ENCODE measurements around the gene TTC28.

TTC28 gene

DNA sequence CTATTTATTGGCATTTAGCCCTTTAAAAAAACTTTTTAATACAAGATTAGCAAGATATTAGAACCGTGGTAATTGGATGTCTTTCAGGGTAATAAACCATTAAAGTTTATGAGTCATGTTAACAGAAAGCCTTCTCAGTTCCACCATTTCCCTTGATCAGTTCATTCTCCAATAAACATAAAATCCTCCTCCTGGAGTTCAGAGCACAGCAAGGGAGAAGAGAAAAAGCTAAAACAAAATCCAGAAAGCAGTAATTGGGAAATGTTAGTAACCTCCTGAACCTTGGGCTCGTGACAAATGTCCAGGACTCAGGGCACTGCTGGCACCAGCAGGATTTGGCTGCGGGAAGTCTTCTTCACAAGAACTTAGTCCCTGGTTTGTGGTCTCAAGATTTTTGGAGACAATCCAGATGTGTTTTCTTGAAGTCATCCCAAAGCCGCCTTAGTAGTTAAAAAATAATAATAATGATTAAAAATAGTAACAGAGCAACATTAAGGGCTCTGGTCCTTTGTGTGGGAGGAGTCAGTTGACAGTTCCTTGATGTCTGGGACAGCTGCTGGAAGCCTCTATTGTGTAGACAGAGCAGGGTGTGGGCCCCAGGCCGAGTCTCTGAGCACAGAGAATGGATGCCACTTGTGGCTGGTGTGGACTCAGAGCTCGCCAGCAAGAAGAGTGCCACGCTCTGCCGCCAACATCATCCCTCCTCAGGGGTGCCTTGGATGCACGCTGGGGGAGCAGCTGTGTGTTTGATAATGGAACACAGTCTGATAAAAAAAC is 717.2 kb downstream of the TTC28 start:
- TF ChIP-seq, protein P1, sequence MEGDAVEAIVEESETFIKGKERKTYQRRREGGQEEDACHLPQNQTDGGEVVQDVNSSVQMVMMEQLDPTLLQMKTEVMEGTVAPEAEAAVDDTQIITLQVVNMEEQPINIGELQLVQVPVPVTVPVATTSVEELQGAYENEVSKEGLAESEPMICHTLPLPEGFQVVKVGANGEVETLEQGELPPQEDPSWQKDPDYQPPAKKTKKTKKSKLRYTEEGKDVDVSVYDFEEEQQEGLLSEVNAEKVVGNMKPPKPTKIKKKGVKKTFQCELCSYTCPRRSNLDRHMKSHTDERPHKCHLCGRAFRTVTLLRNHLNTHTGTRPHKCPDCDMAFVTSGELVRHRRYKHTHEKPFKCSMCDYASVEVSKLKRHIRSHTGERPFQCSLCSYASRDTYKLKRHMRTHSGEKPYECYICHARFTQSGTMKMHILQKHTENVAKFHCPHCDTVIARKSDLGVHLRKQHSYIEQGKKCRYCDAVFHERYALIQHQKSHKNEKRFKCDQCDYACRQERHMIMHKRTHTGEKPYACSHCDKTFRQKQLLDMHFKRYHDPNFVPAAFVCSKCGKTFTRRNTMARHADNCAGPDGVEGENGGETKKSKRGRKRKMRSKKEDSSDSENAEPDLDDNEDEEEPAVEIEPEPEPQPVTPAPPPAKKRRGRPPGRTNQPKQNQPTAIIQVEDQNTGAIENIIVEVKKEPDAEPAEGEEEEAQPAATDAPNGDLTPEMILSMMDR (IDR thresholded peaks at IDR 0.05; ENCODE audit: borderline replicate concordance, insufficient read depth, low read depth, low read length), result no peak
- H3K4me3 ChIP-seq (ENCODE audit: low read depth, low read length), result no peak overlapping the region

DNA sequence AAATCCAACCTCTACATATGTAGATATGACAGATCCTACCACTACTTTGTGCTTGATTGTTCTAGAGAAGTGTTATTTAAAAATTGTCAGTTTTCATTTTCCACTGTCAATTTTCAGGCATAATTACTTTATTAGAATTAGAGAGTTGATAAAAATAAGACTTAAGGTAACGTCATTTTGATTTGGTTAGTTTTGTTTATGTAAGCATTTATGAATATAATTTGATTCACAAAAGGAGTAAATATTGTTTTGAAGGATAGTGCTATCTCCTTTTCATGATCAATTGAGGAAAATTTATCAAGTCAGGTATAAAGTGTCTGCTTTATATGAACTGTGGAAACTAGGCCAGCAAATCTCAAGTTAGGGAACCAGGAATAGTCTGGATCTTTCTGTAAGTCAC is 718.0 kb downstream of the TTC28 start:
- no peak overlapping the region for H3K4me3 ChIP-seq (ENCODE audit: low read depth, low read length)

DNA sequence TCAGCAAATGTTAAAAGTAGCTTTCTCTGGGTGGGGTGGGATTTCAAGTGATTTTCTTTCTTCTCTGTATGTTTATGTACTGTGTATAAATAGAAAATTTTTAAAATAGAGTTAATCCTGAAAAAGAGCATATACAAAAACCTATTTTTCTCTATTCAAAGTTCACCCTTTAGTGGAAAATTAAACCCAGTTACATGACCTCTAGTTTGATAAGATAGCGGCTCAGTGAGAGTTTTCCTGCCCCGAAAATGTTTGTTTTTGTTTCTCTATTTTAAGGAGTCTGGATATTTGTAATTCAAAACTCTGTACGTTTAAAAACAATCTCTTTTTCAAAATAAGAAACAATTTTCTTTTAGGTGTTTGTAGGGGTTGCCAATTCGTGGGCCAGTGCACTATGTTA is 718.5 kb downstream of the TTC28 start:
- H3K4me3 ChIP-seq (ENCODE audit: low read depth, low read length), result no peak overlapping the region
- TF ChIP-seq, protein P1 (IDR thresholded peaks at IDR 0.05; ENCODE audit: borderline replicate concordance, insufficient read depth, low read depth, low read length), result no peak

More for the DNA sequence above, 718.0 kb downstream of the TTC28 start:
- TF ChIP-seq, protein P1 (IDR thresholded peaks at IDR 0.05; ENCODE audit: borderline replicate concordance, insufficient read depth, low read depth, low read length), result no peak

DNA sequence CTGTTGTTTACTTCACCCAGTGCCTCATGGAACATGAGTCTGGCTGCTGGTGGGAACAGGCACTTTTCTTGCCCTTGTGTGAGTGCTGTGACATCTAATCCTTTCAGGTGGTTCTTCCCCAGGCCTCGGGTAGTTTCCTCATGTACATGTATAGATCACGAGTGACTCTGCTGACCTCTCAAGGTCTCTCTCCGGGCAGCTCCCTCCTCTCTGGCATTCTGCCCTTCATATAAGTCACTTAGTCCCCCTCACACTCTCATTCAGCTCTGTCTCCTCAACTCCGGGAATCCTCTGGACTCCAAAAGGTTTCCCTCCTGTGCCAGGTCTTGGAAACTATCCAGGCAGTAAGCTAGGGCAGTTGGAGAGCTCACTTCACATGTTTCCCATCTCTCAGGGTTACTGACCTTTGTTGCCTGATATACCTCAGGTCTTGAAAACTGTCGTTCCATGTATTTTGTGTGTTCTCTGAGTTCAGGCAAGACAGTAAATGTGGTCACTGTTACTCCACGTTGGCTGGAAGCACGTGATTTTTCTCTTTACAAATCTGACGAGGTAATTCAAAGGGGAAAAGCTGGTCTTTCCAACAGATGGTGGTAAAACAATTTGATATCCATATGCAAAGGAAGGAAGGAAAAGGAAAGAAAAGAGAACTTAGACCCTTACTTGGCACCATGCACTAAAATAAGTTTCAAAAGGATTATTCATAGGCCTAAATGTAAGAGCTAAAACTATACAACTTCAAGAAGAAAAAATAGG is 720.1 kb downstream of the TTC28 start:
- TF ChIP-seq, protein P1 (IDR thresholded peaks at IDR 0.05; ENCODE audit: borderline replicate concordance, insufficient read depth, low read depth, low read length), result no peak
- H3K4me3 ChIP-seq (ENCODE audit: low read depth, low read length), result no peak overlapping the region

DNA sequence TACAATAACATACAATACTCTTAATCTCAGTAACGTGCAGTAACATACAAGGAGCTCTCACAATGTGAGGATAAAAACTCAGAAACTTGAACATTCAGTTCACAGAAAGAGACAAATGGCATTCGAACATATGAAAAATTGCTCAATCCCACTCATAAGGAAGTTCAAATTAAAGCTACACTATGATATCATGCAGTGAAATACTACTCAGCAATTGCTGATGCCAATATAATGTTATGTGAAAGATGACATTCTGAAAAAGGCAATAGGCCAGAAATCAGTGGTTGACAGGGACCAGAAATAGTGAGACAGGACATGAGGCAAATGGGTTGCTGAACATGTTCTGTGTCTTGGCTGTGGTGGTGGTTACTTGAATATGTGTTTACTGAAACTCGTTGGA is 726.9 kb downstream of the TTC28 start:
- no peak overlapping the region for H3K4me3 ChIP-seq (ENCODE audit: low read depth, low read length)
- TF ChIP-seq, protein P1 (IDR thresholded peaks at IDR 0.05; ENCODE audit: borderline replicate concordance, insufficient read depth, low read depth, low read length), result no peak

DNA sequence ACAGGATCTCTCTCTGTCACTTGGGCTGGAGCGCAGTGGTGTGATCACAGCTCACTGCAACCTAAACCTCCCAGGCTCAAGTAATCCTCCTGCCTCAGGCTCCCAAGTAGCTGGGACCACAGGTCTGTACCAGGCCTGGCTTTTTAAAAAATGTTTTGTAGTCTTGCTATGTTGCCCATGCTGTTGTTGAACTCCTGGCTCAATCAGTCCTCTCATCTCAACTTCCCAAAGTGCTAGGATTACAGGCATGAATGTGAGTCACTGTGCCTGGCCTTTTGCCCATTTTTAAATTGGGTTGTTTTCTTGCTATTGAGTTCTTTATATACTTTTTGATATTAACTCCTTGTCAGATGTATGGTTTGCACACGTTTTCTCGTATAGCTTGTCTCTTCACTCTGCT is 727.5 kb downstream of the TTC28 start:
- TF ChIP-seq, protein P1 (IDR thresholded peaks at IDR 0.05; ENCODE audit: borderline replicate concordance, insufficient read depth, low read depth, low read length), result no peak
- H3K4me3 ChIP-seq (ENCODE audit: low read depth, low read length), result no peak overlapping the region

Data from GM12875 (cell line).